Prostate gland (tissue), 2 donors: ENCODE results near the gene CLIP4. TPM values are rescaled to one million over a fixed set of nuclear protein-coding genes. Genes with fewer than 3 reads are reported as not detected.

Source experiments
- DNase-seq: peaks from one replicate; pipeline ENCODE4 v3.0.0-alpha.2; 2019; ENCODE audit warnings: low spot score
- H3K27ac ChIP-seq, 2 donors: fragments of 200-600 bp; sonication (generic); 2 replicates each; pipeline ENCODE4 v1.5.1; 2017 to 2019
- H3K27me3 ChIP-seq: fragments of 200-600 bp; sonication (generic); replicated peaks from 2 replicates; pipeline ENCODE4 v1.5.1; 2019; ENCODE audit not compliant: insufficient read depth
- H3K36me3 ChIP-seq, 2 donors: fragments of 200-600 bp; sonication (generic); 1 replicate in 1 of 2; 2 replicates in 1 of 2; pipeline versions ENCODE4 v1.5.1 to v1.8.1; 2017 to 2019
- H3K4me1 ChIP-seq: fragments of 200-600 bp; sonication (generic); replicated peaks from 2 replicates; pipeline ENCODE4 v1.5.1; 2019
- H3K4me3 ChIP-seq, 2 donors: fragments of 200-600 bp; sonication (generic); 2 replicates each; pipeline ENCODE4 v1.5.1; 2017 to 2019
- H3K9me3 ChIP-seq: fragments of 200-600 bp; sonication (generic); 2 replicates; pipeline ENCODE4 v1.5.1; 2017
- CTCF ChIP-seq, 4 experiments: fragments of 200-600 bp in 2 of 4; fragments of 450-650 bp in 2 of 4; sonication (generic) in 2 of 4; IDR thresholded peaks; 1 replicate in 3 of 4; 2 replicates in 1 of 4; pipeline ENCODE4 v1.5.1; 2016 to 2019; ENCODE audit warnings: antibody characterized with exemption in 4 of 4, mild to moderate bottlenecking in 2 of 4, moderate library complexity in 2 of 4
- POLR2A ChIP-seq: fragments of 450-650 bp; IDR thresholded peaks from one replicate; pipeline ENCODE4 v1.6.1; 2016; ENCODE audit warnings: antibody characterized with exemption, mild to moderate bottlenecking
- POLR2AphosphoS5 ChIP-seq: sonication (generic); formaldehyde crosslinking; IDR thresholded peaks from one replicate; pipeline ENCODE4 v1.6.1; 2017; ENCODE audit warnings: antibody characterized with exemption
- WGBS: methylation state at CpG from one replicate; pipeline ENCODE4 v1.1.5; 2018; 5-methylcytosine and 5-hydroxymethylcytosine counted together
- intact Hi-C: fragments of 100-400 bp; cut with DNase I; formaldehyde crosslinking; loops from one replicate; pipeline ENCODE4 v1.14.2; 2022
- total RNA-seq, 2 donors: library from RNA; depleted of rRNA; stranded (reverse); fragments of >200 nt; gene quantifications; one replicate each; pipeline ENCODE4 v1.1.0, GENCODE V29; 2016

The CLIP4 gene
- total RNA-seq, 2 donors from 2014 or later = 26.1 to 30.3 TPM

- TF ChIP-seq CTCF (IDR thresholded peaks at IDR 0.05) = no peak
- TF ChIP-seq POLR2AphosphoS5 = no peak
- TF ChIP-seq POLR2A = no peak
- Histone ChIP-seq H3K27ac (no peak overlapping the region), H3K9me3 (no peaks in the 10 kb centered on the region), H3K4me1 (no peaks in the 10 kb centered on the region), H3K4me3 (no peak overlapping the region), H3K36me3 (no peaks in the 10 kb centered on the region), H3K27me3 (no peaks in the 10 kb centered on the region)
- intact Hi-C loops = loop anchor here (10.0 kb wide), 1 partner anchor 630 kb away; no protein-coding TSS in a partner anchor
- DNase-seq = no peak
- 98% methylated on average over 5 of the region's 5 CpGs for WGBS
Observed at GRCh38 chr2:29215073-29215472, 99.9 kb downstream of the CLIP4 start.

- no peaks in the 10 kb centered on the region for H3K36me3 ChIP-seq
- no peak for TF ChIP-seq CTCF (IDR thresholded peaks at IDR 0.05)
- TF ChIP-seq POLR2A = no peak
- no peak for TF ChIP-seq POLR2AphosphoS5
- no peaks in the 10 kb centered on the region for H3K4me1 ChIP-seq
- no peak overlapping the region for H3K27ac ChIP-seq
- intact Hi-C loops = loop anchor here (10.0 kb wide), 1 partner anchor 629 kb away; no protein-coding TSS in a partner anchor
- 85% methylated on average over 20 of the region's 20 CpGs for WGBS
- H3K9me3 ChIP-seq = no peaks in the 10 kb centered on the region
- no peak overlapping the region for H3K4me3 ChIP-seq
- H3K27me3 ChIP-seq = no peaks in the 10 kb centered on the region
- no peak for DNase-seq
Observed at GRCh38 chr2:29215739-29216608, 100.8 kb downstream of the CLIP4 start.

GRCh38 chr2:29216609-29216909, 101.3 kb downstream of the CLIP4 start:
- intact Hi-C loops = loop anchor here (10.0 kb wide), 1 partner anchor 628 kb away; no protein-coding TSS in a partner anchor
- Histone ChIP-seq H3K9me3 (no peaks in the 10 kb centered on the region), H3K27me3 (no peaks in the 10 kb centered on the region), H3K4me3 (no peak overlapping the region), H3K36me3 (no peaks in the 10 kb centered on the region), H3K4me1 (no peaks in the 10 kb centered on the region), H3K27ac (no peak overlapping the region)
- no peak for DNase-seq
- no peak for TF ChIP-seq POLR2AphosphoS5
- no peak for TF ChIP-seq POLR2A
- no peak for TF ChIP-seq CTCF (IDR thresholded peaks at IDR 0.05)
- WGBS = 93% methylated on average over 5 of the region's 5 CpGs

- Histone ChIP-seq H3K4me3 (no peak overlapping the region), H3K4me1 (no peaks in the 10 kb centered on the region), H3K27me3 (no peaks in the 10 kb centered on the region), H3K9me3 (no peaks in the 10 kb centered on the region), H3K36me3 (no peaks in the 10 kb centered on the region), H3K27ac (no peak overlapping the region)
- intact Hi-C loops = loop anchor here (10.0 kb wide), 1 partner anchor 627 kb away; no protein-coding TSS in a partner anchor
- DNase-seq = no peak
- 85% methylated on average over 6 of the region's 6 CpGs for WGBS
- TF ChIP-seq CTCF (IDR thresholded peaks at IDR 0.05) (no peak), POLR2A (no peak), POLR2AphosphoS5 (no peak)
Observed at GRCh38 chr2:29218071-29218470, 102.9 kb downstream of the CLIP4 start.
